Testis (tissue), 3 donors: ENCODE measurements around the gene PPP1R13B. TPM values are rescaled to one million over a fixed set of nuclear protein-coding genes. Genes with fewer than 3 reads are reported as not detected.

ENCODE experiments used
- DNase-seq: peaks from one replicate; pipeline ENCODE4 v3.0.0-alpha.2; 2019
- H3K27ac ChIP-seq, 2 donors: fragments of 200-600 bp; sonication (generic); one replicate each; pipeline ENCODE4 v1.5.1; 2019
- H3K27me3 ChIP-seq: fragments of 200-600 bp; sonication (generic); one replicate; pipeline ENCODE4 v1.5.1; 2019
- H3K36me3 ChIP-seq: fragments of 200-600 bp; sonication (generic); one replicate; pipeline ENCODE4 v1.5.1; 2017; ENCODE audit warnings: low read depth; ENCODE audit errors: missing control alignments
- H3K4me1 ChIP-seq: fragments of 200-600 bp; sonication (generic); one replicate; pipeline ENCODE4 v1.5.1; 2019
- H3K4me3 ChIP-seq, 2 donors: fragments of 200-600 bp; sonication (generic); one replicate each; pipeline ENCODE4 v1.5.1; 2017 to 2019
- H3K9me3 ChIP-seq: fragments of 200-600 bp; sonication (generic); one replicate; pipeline ENCODE4 v1.5.1; 2017
- POLR2A ChIP-seq: fragments of 450-650 bp; IDR thresholded peaks from one replicate; pipeline ENCODE4 v1.6.1; 2017; ENCODE audit warnings: antibody characterized with exemption, mild to moderate bottlenecking, moderate library complexity
- WGBS, 2 donors: methylation state at CpG; one replicate each; pipeline ENCODE4 v1.1.5; 2018; 5-methylcytosine and 5-hydroxymethylcytosine counted together
- intact Hi-C: fragments of 100-400 bp; cut with DNase I; formaldehyde crosslinking; loops from one replicate; pipeline ENCODE4 v1.15.1; 2023; ENCODE audit warnings: low total_unique reads
- polyA plus RNA-seq: library from polyadenylated mRNA; stranded (reverse); fragments of 350-450 nt; fragmentation: Illumina TruSeq; extraction: RNeasy Lipid Tissue Mini Kit (QIAGEN cat#74804); gene quantifications from one replicate; pipeline ENCODE4 v1.2.3, GENCODE V29; 2014; ENCODE audit warnings: low read depth, low replicate concordance; ENCODE audit not compliant: insufficient read depth
- total RNA-seq, 2 donors: library from RNA; depleted of rRNA; stranded (reverse); fragments of >200 nt; gene quantifications; one replicate each; pipeline ENCODE4 v1.2.3, GENCODE V29; 2016
- TF ChIP-seq, protein P1 (sequence below), 3 experiments: fragments of 450-650 bp in 2 of 3; fragments of 200-600 bp in 1 of 3; sonication (generic) in 1 of 3; IDR thresholded peaks; one replicate each; pipeline ENCODE4 v1.5.1; 2016 to 2019; ENCODE audit warnings: antibody characterized with exemption in 3 of 3, mild to moderate bottlenecking in 2 of 3, moderate library complexity in 1 of 3

Gene PPP1R13B
- total and polyA plus RNA-seq, 3 donors from 2014 or later = 73.1 to 89.2 (median 82.4) TPM

- no peak for DNase-seq
- Histone ChIP-seq H3K9me3 (no peaks in the 10 kb centered on the region), H3K27me3 (no peaks in the 10 kb centered on the region), H3K27ac (peak overlapping the region in 1 of 2 donors; percentile 51), H3K4me3 (no peak overlapping the region), H3K4me1 (peaks cover 35% of the 10 kb centered on the region), H3K36me3 (no peaks in the 10 kb centered on the region)
- 52 to 68% methylated on average over 6 of the region's 6 CpGs for WGBS, 2 donors
- intact Hi-C loops = no loop called here
- no peak for TF ChIP-seq POLR2A
- TF ChIP-seq, protein P1, sequence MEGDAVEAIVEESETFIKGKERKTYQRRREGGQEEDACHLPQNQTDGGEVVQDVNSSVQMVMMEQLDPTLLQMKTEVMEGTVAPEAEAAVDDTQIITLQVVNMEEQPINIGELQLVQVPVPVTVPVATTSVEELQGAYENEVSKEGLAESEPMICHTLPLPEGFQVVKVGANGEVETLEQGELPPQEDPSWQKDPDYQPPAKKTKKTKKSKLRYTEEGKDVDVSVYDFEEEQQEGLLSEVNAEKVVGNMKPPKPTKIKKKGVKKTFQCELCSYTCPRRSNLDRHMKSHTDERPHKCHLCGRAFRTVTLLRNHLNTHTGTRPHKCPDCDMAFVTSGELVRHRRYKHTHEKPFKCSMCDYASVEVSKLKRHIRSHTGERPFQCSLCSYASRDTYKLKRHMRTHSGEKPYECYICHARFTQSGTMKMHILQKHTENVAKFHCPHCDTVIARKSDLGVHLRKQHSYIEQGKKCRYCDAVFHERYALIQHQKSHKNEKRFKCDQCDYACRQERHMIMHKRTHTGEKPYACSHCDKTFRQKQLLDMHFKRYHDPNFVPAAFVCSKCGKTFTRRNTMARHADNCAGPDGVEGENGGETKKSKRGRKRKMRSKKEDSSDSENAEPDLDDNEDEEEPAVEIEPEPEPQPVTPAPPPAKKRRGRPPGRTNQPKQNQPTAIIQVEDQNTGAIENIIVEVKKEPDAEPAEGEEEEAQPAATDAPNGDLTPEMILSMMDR (IDR thresholded peaks at IDR 0.05) = no peak
These were observed 15.9 kb upstream of the PPP1R13B start for GRCh38 chr14:103863245-103863644.

DNA sequence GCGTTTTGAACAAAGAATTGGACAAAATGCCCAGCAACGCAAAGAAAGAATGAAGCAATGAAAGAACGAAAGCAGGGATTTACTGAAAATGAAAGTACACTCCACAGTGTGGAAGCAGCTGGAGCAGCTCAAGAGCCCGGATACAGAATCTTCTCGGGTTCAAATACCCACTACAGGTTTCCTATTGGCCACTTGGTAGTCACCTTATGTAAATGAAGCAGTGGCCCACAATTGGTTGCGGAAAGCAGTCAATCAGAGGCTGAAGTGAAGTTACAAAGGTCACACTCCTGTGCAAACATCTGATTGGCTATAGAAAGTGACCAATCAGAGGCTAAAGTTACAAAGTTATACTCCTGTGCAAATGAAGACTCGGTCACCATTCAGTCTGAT is 15.0 kb upstream of the PPP1R13B start:
- WGBS, 2 donors = 72 to 82% methylated on average over 7 of the region's 7 CpGs
- TF ChIP-seq, protein P1 (IDR thresholded peaks at IDR 0.05) = no peak
- no peak for TF ChIP-seq POLR2A
- Histone ChIP-seq H3K4me1 (peaks cover 35% of the 10 kb centered on the region), H3K4me3 (no peak overlapping the region), H3K9me3 (no peaks in the 10 kb centered on the region), H3K36me3 (no peaks in the 10 kb centered on the region), H3K27me3 (no peaks in the 10 kb centered on the region), H3K27ac (no peak overlapping the region)
- no peak for DNase-seq
- intact Hi-C loops = no loop called here

GRCh38 chr14:103861413-103862392 is 14.3 kb upstream of the PPP1R13B start:
- TF ChIP-seq POLR2A = no peak
- TF ChIP-seq, protein P1 (IDR thresholded peaks at IDR 0.05) = no peak
- Histone ChIP-seq H3K36me3 (no peaks in the 10 kb centered on the region), H3K9me3 (no peaks in the 10 kb centered on the region), H3K4me3 (no peak overlapping the region), H3K27me3 (no peaks in the 10 kb centered on the region), H3K27ac (peak overlapping the region in 1 of 2 donors; percentile 11), H3K4me1 (peaks cover 35% of the 10 kb centered on the region)
- WGBS, 2 donors = 51 to 83% methylated on average over 11 to 14 of the region's 14 CpGs
- DNase-seq = peak; percentile 93
- intact Hi-C loops = no loop called here

- TF ChIP-seq POLR2A = no peak
- TF ChIP-seq, protein P1 (IDR thresholded peaks at IDR 0.05) = no peak
- H3K27me3 ChIP-seq = no peaks in the 10 kb centered on the region
- no peak for DNase-seq
- H3K27ac ChIP-seq = peak overlapping the region in 1 of 2 donors; percentile 68
- intact Hi-C loops = no loop called here
- no peaks in the 10 kb centered on the region for H3K36me3 ChIP-seq
- no peak overlapping the region for H3K4me3 ChIP-seq
- H3K9me3 ChIP-seq = no peaks in the 10 kb centered on the region
- 70% methylated on average over 16 to 18 of the region's 18 CpGs for WGBS, 2 donors
- H3K4me1 ChIP-seq = peaks cover 44% of the 10 kb centered on the region
These were observed 12.2 kb upstream of the PPP1R13B start for GRCh38 chr14:103859416-103860202.
